HG03354 (cell line): ENCODE results near the gene AMY2B.
"Not testable (repeated sequence)": the region's sequence is repeated elsewhere in the genome, so short reads cannot be mapped to it uniquely, and the experiment has no call there.

Source experiments
- ATAC-seq: cut with Tn5 transposase; IDR thresholded peaks from one replicate; pipeline ENCODE4 v1.9.1; 2021; ENCODE audit warnings: mild to moderate bottlenecking; ENCODE audit not compliant: unreplicated experiment, poor library complexity, severe bottlenecking

The AMY2B gene

DNA sequence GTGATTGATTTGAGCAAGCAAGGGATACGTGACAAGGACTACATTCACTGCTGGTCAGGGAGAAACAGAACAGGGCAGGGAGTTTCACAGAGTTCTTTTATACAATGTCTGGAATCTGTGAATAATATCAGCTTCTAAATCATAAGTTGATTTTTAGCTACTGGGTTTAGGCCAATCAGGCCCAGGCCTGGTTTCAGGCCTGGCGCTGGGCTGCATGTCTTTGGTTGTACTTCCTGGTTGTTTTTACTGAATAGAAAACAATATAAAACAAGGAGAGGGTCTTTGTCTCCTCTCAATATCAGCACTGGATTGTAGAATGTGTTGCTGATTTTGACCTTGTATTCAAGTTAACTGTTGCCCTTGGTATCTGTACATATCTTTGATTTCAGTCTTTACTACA lies 45.0 kb downstream of the AMY2B start:
- no peak for ATAC-seq

DNA sequence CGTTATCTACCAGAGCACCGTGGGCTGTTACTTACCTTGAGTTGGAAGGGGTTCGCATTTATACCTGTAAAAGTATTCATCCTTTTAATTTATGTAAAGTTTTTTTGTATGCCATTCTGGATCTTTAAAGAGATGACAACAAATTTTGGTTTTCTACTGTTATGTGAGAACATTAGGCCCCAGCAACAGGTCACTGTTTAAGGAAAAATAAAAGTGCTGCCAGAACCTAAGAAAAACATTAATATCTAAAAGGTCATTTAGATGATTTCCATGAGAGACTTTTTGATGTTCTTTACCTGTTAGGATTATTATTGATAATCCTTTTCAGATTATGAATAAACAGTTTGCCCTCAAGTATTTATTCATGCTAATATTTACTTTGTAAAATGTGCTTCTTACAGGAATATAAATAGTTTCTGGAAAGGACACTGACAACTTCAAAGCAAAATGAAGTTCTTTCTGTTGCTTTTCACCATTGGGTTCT lies 45.6 kb downstream of the AMY2B start, which contains the start of gene AMY2A:
TSS of gene AMY2A (plus strand) at position 434 of the 484 bp plus-strand sequence. CDS start at position 448, 14 bp downstream.
- ATAC-seq, result not testable (repeated sequence)

DNA sequence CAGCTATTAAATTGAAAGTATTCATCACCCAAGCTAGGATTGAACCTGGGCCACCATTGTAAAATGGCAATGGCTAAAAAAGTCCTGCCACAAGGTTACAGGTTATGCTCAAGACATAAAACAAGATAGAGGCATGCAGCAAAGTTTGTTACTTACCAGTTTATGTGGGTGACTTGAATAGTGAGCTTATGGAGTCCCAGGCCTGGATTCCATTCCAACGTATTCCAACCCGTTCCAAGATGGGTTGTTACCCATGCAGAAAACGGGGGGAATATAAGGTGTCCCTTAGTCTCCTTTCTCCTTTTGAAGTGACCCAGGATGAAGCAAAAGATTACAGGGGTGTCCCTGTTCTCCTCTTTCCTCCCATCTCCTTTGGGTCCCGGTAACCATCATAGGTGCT lies 56.0 kb downstream of the AMY2B start:
- not testable (repeated sequence) for ATAC-seq
